Measurements from ENCODE around the gene HMCN1. TPM values are rescaled to one million over a fixed set of nuclear protein-coding genes. Genes with fewer than 3 reads are reported as not detected.
A peak's percentile ranks its signal among the peaks of the same experiment; 100 is the strongest.

Gene HMCN1
- total and polyA plus RNA-seq, 4 donors = 1.5 to 6.8 (median 3.5) TPM

GRCh38 chr1:185942961-185943360 lies 208.8 kb downstream of the HMCN1 start:
- Histone ChIP-seq H3K27me3 (ENCODE audit: control insufficient read depth in 4 of 4, insufficient read depth in 4 of 4, low read length in 3 of 4) (no peaks in the 10 kb centered on the region), H3K4me3 (ENCODE audit: low read depth in 1 of 3, low read length in 3 of 3) (no peak overlapping the region), H3K4me1 (ENCODE audit: control insufficient read depth in 4 of 4, insufficient read depth in 4 of 4, low read length in 3 of 4) (peaks cover 0 to 2% (median 0%) of the 10 kb centered on the region in 4 donors), H3K27ac (ENCODE audit: low read depth in 1 of 2, low read length in 2 of 2) (no peak overlapping the region), H3K9me3 (ENCODE audit: control insufficient read depth in 4 of 4, low read length in 3 of 4) (no peaks in the 10 kb centered on the region), H3K36me3 (ENCODE audit: control insufficient read depth in 4 of 4, insufficient read depth in 3 of 4, low read depth in 1 of 4, low read length in 3 of 4) (no peaks in the 10 kb centered on the region), H3K9ac (ENCODE audit: low read depth in 1 of 2, low read length in 2 of 2) (no peak overlapping the region)
- no peak for TF ChIP-seq JUND (IDR thresholded peaks at IDR 0.05)
- TF ChIP-seq HNF4A (conservative IDR thresholded peaks at IDR 0.05) = no peak
- no peak for TF ChIP-seq YY1 (IDR thresholded peaks at IDR 0.05)
- no peak for TF ChIP-seq HNF4G (IDR thresholded peaks at IDR 0.05)
- TF ChIP-seq RXRA (IDR thresholded peaks at IDR 0.05) = no peak
- TF ChIP-seq NR2F2 (IDR thresholded peaks at IDR 0.05) = no peak
- TF ChIP-seq RAD21 (IDR thresholded peaks at IDR 0.05) = no peak
- no peak for TF ChIP-seq EGR1 (IDR thresholded peaks at IDR 0.05; ENCODE audit: low read depth in 2 of 2)
- WGBS = 95% methylated on average over 4 of the region's 4 CpGs
- DNase-seq (ENCODE audit: low spot score) = no peak

- 75% methylated on average over 1 of the region's 1 CpG for WGBS
- no peak for DNase-seq (ENCODE audit: low spot score)
- H3K4me1 ChIP-seq (ENCODE audit: control insufficient read depth in 4 of 4, insufficient read depth in 4 of 4, low read length in 3 of 4) = no peaks in the 10 kb centered on the region
- no peak overlapping the region for H3K4me3 ChIP-seq (ENCODE audit: low read depth in 1 of 3, low read length in 3 of 3)
- H3K9ac ChIP-seq (ENCODE audit: low read depth in 1 of 2, low read length in 2 of 2) = no peak overlapping the region
- no peak overlapping the region for H3K27ac ChIP-seq (ENCODE audit: low read depth in 1 of 2, low read length in 2 of 2)
- no peaks in the 10 kb centered on the region for H3K27me3 ChIP-seq (ENCODE audit: control insufficient read depth in 4 of 4, insufficient read depth in 4 of 4, low read length in 3 of 4)
- no peaks in the 10 kb centered on the region for H3K9me3 ChIP-seq (ENCODE audit: control insufficient read depth in 4 of 4, low read length in 3 of 4)
- H3K36me3 ChIP-seq (ENCODE audit: control insufficient read depth in 4 of 4, insufficient read depth in 3 of 4, low read depth in 1 of 4, low read length in 3 of 4) = no peaks in the 10 kb centered on the region
- TF ChIP-seq ZBTB33 (IDR thresholded peaks at IDR 0.05) (no peak), RAD21 (IDR thresholded peaks at IDR 0.05) (no peak), RXRA (IDR thresholded peaks at IDR 0.05) (peak; percentile 13 to 19), TAF1 (conservative IDR thresholded peaks at IDR 0.05) (no peak)
Observed at GRCh38 chr1:185956881-185957280, 222.7 kb downstream of the HMCN1 start.

GRCh38 chr1:185957441-185958363 lies 223.5 kb downstream of the HMCN1 start:
- no peak for DNase-seq (ENCODE audit: low spot score)
- no peaks in the 10 kb centered on the region for H3K4me1 ChIP-seq (ENCODE audit: control insufficient read depth in 4 of 4, insufficient read depth in 4 of 4, low read length in 3 of 4)
- H3K4me3 ChIP-seq (ENCODE audit: low read depth in 1 of 3, low read length in 3 of 3) = no peak overlapping the region
- no peak overlapping the region for H3K9ac ChIP-seq (ENCODE audit: low read depth in 1 of 2, low read length in 2 of 2)
- no peaks in the 10 kb centered on the region for H3K9me3 ChIP-seq (ENCODE audit: control insufficient read depth in 4 of 4, low read length in 3 of 4)
- H3K36me3 ChIP-seq (ENCODE audit: control insufficient read depth in 4 of 4, insufficient read depth in 3 of 4, low read depth in 1 of 4, low read length in 3 of 4) = no peaks in the 10 kb centered on the region
- H3K27me3 ChIP-seq (ENCODE audit: control insufficient read depth in 4 of 4, insufficient read depth in 4 of 4, low read length in 3 of 4) = no peaks in the 10 kb centered on the region
- WGBS = 75% methylated on average over 3 of the region's 3 CpGs
- no peak for TF ChIP-seq JUND (IDR thresholded peaks at IDR 0.05)
- TF ChIP-seq REST (IDR thresholded peaks at IDR 0.05) = no peak
- TF ChIP-seq HNF4A (conservative IDR thresholded peaks at IDR 0.05) = no peak
- no peak for TF ChIP-seq FOXA2 (IDR thresholded peaks at IDR 0.05)
- no peak for TF ChIP-seq RXRA (IDR thresholded peaks at IDR 0.05)
- TF ChIP-seq ZBTB33 (IDR thresholded peaks at IDR 0.05) = no peak
- TF ChIP-seq SP1 (IDR thresholded peaks at IDR 0.05) = no peak
- TF ChIP-seq YY1 (IDR thresholded peaks at IDR 0.05) = no peak
- TF ChIP-seq EGR1 (IDR thresholded peaks at IDR 0.05; ENCODE audit: low read depth in 2 of 2) = no peak
- no peak for TF ChIP-seq TAF1 (conservative IDR thresholded peaks at IDR 0.05)
- TF ChIP-seq RAD21 (IDR thresholded peaks at IDR 0.05) = no peak
- H3K27ac ChIP-seq (ENCODE audit: low read depth in 1 of 2, low read length in 2 of 2) = no peak overlapping the region

Data from liver (tissue), 9 donors.